ENCODE measurements around the gene GRK5. TPM values are rescaled to one million over a fixed set of nuclear protein-coding genes. Genes with fewer than 3 reads are reported as not detected.

GRK5 gene
- total RNA-seq, 2 donors from 2014 or later: 9.1 to 11.9 TPM

GRCh38 chr10:119419931-119420330, 212.6 kb downstream of the GRK5 start:
- Mint-ChIP-seq H3K4me3 (no peak overlapping the region), H3K27ac (no peak overlapping the region), H3K9me3 (no peaks in the 10 kb centered on the region), H3K4me1 (no peaks in the 10 kb centered on the region), H3K36me3 (ENCODE audit: low read depth) (no peaks in the 10 kb centered on the region), H3K27me3 (ENCODE audit: insufficient read depth) (no peaks in the 10 kb centered on the region)
- no peaks in the 10 kb centered on the region for H3K9me3 ChIP-seq (ENCODE audit: control insufficient read depth, low read length)
- no peak overlapping the region for H3K9ac ChIP-seq (ENCODE audit: extremely low read depth, low read length, poor library complexity, severe bottlenecking)
- no peak overlapping the region for H3K4me3 ChIP-seq (ENCODE audit: low read length)
- WGBS, 2 experiments (ENCODE audit: insufficient coverage in 1 of 2, insufficient read length in 1 of 2): 40 to 86% methylated on average over 1 to 2 of the region's 2 CpGs
- no peak for DNase-seq
- H3K27ac ChIP-seq (ENCODE audit: low read depth, low read length): no peak overlapping the region
- no peak for TF ChIP-seq CTCF (conservative IDR thresholded peaks at IDR 0.05)
- H3K36me3 ChIP-seq (ENCODE audit: control insufficient read depth, insufficient read depth, low read length): no peaks in the 10 kb centered on the region
- no peaks in the 10 kb centered on the region for H3K4me1 ChIP-seq (ENCODE audit: control insufficient read depth, insufficient read depth, low read length)
- H3K27me3 ChIP-seq (ENCODE audit: control insufficient read depth, insufficient read depth, low read length, poor library complexity, severe bottlenecking): no peaks in the 10 kb centered on the region

DNA sequence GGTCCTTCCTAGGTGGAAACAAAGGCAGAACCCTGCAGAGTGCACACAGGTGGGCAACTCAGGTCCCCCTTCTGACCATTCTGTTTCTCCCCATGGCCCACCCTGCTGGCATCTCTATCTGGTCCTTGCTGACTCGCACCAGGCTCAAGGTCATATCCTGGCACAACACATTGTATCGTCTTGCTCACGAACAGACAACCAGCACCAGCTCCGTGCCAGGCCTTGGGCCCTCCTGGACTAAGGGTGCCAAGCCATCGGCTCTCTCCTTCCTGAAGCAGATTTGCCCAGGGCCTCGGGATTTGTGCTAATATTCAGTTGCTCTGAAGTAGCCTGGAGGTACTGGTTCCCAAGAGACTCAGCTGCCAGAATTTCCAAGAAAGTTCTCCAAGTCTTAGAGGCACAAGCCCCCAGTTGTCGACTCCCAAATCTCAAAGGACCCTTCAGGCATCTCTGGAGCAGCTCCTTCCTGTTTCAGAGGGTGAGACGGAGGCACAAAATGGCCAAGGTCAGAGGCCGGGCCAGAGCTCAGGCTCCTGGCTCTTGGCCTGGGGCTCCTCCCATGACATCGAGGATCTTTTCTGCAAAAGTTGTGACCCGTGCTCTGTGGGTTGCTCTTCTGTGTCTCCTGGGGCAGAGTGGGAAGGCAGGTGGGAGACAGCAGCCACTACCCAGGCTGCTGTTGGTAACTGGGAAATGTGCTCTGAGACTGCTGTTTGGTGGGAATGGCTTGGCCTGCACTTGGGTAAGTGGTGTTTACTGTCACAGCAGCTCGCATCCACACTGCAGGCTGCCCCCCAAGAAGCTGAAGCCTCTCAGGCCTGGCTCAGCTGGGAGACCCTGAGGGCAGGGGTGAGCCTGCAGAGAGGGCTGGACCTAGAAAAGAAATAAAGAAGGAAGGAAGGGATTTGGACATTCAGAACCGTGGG, 213.8 kb downstream of the GRK5 start:
- no peak overlapping the region for H3K4me3 Mint-ChIP-seq
- DNase-seq: no peak
- H3K4me3 ChIP-seq (ENCODE audit: low read length): no peak overlapping the region
- TF ChIP-seq CTCF (conservative IDR thresholded peaks at IDR 0.05): no peak
- no peaks in the 10 kb centered on the region for H3K9me3 ChIP-seq (ENCODE audit: control insufficient read depth, low read length)
- no peaks in the 10 kb centered on the region for H3K4me1 Mint-ChIP-seq
- no peaks in the 10 kb centered on the region for H3K4me1 ChIP-seq (ENCODE audit: control insufficient read depth, insufficient read depth, low read length)
- WGBS, 2 experiments (ENCODE audit: insufficient coverage in 1 of 2, insufficient read length in 1 of 2): 85 to 97% methylated on average over 10 to 13 of the region's 13 CpGs
- H3K27ac ChIP-seq (ENCODE audit: low read depth, low read length): no peak overlapping the region
- H3K27ac Mint-ChIP-seq: no peak overlapping the region
- no peaks in the 10 kb centered on the region for H3K27me3 ChIP-seq (ENCODE audit: control insufficient read depth, insufficient read depth, low read length, poor library complexity, severe bottlenecking)
- no peak overlapping the region for H3K9ac ChIP-seq (ENCODE audit: extremely low read depth, low read length, poor library complexity, severe bottlenecking)
- no peaks in the 10 kb centered on the region for H3K9me3 Mint-ChIP-seq
- H3K27me3 Mint-ChIP-seq (ENCODE audit: insufficient read depth): no peaks in the 10 kb centered on the region
- no peaks in the 10 kb centered on the region for H3K36me3 ChIP-seq (ENCODE audit: control insufficient read depth, insufficient read depth, low read length)
- no peaks in the 10 kb centered on the region for H3K36me3 Mint-ChIP-seq (ENCODE audit: low read depth)

GRCh38 chr10:119421891-119422681, 214.7 kb downstream of the GRK5 start:
- H3K4me1 Mint-ChIP-seq: no peaks in the 10 kb centered on the region
- H3K36me3 ChIP-seq (ENCODE audit: control insufficient read depth, insufficient read depth, low read length): no peaks in the 10 kb centered on the region
- H3K36me3 Mint-ChIP-seq (ENCODE audit: low read depth): no peaks in the 10 kb centered on the region
- H3K27me3 Mint-ChIP-seq (ENCODE audit: insufficient read depth): no peaks in the 10 kb centered on the region
- no peak overlapping the region for H3K4me3 ChIP-seq (ENCODE audit: low read length)
- H3K27me3 ChIP-seq (ENCODE audit: control insufficient read depth, insufficient read depth, low read length, poor library complexity, severe bottlenecking): no peaks in the 10 kb centered on the region
- H3K9me3 Mint-ChIP-seq: no peaks in the 10 kb centered on the region
- no peak for DNase-seq
- H3K27ac ChIP-seq (ENCODE audit: low read depth, low read length): no peak overlapping the region
- no peak overlapping the region for H3K27ac Mint-ChIP-seq
- H3K4me3 Mint-ChIP-seq: no peak overlapping the region
- no peak for TF ChIP-seq CTCF (conservative IDR thresholded peaks at IDR 0.05)
- no peak overlapping the region for H3K9ac ChIP-seq (ENCODE audit: extremely low read depth, low read length, poor library complexity, severe bottlenecking)
- 69 to 72% methylated on average over 6 to 11 of the region's 11 CpGs for WGBS, 2 experiments (ENCODE audit: insufficient coverage in 1 of 2, insufficient read length in 1 of 2)
- H3K4me1 ChIP-seq (ENCODE audit: control insufficient read depth, insufficient read depth, low read length): no peaks in the 10 kb centered on the region
- H3K9me3 ChIP-seq (ENCODE audit: control insufficient read depth, low read length): no peaks in the 10 kb centered on the region

Measured in endodermal cell (in vitro differentiated cells).